H1 (cell line): ENCODE data around the gene HOXB7.

Experiments used
- CBX8 ChIP-seq: fragments of 300-800, 300-1000 bp; sonication (generic); IDR thresholded peaks from 2 replicates; pipeline ENCODE4 v1.7.1; 2016; ENCODE audit warnings: low read depth, low read length, borderline replicate concordance
- GABPA ChIP-seq: IDR thresholded peaks from 2 replicates; pipeline ENCODE4 v1.6.1; 2011; ENCODE audit warnings: mild to moderate bottlenecking, low read length, moderate library complexity, borderline replicate concordance; ENCODE audit not compliant: insufficient read depth
- POLR2AphosphoS5 ChIP-seq: IDR thresholded peaks from 2 replicates; pipeline ENCODE4 v1.6.1; 2011; ENCODE audit warnings: low read depth, low read length
- TAF1 ChIP-seq: IDR thresholded peaks from 2 replicates; pipeline ENCODE4 v1.6.1; 2011; ENCODE audit warnings: mild to moderate bottlenecking, low read depth, low read length
- ZNF274 ChIP-seq: IDR thresholded peaks from 2 replicates; pipeline ENCODE4 v1.7.0; 2012; ENCODE audit warnings: low read length, borderline replicate concordance; ENCODE audit errors: extremely low read depth
- TF ChIP-seq, protein P1 (sequence below), 3 experiments: IDR thresholded peaks; 1 replicate in 2 of 3; 2 replicates in 1 of 3; pipeline versions ENCODE4 v1.5.1 to v1.6.1; 2011; ENCODE audit warnings: low read length in 3 of 3, mild to moderate bottlenecking in 3 of 3, inconsistent platforms in 2 of 3, low read depth in 1 of 3, moderate library complexity in 1 of 3; ENCODE audit not compliant: insufficient read depth in 1 of 3; ENCODE audit errors: control extremely low read depth in 1 of 3
- TF ChIP-seq, protein P2 (sequence below): IDR thresholded peaks from 2 replicates; pipeline ENCODE4 v1.6.1; 2011; ENCODE audit warnings: low read depth, mild to moderate bottlenecking, low read length; ENCODE audit not compliant: insufficient read depth

DNA sequence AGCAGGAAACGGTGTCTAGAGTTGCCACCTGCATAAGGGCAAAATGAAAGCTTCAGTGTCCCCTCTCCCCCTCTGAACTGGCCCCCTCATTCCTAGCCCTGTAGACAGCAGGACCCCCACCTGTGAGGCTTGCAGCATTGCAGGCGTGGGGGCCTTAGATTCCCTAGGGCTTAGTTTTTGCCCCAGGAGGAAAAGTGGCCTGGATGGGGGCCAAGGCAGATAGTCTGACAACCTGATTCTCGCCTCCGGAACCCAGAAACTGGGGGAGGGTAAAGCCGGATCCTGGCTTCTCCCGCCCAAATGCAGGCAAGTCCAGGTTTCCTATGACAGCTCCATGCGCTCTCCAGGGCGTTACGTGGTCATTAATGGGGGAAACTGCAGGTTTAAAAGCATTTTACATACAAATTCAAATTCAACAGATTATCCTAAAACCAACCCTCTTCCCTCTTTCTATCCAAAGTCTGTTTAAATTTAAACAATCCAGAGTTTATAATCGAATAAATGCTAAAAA lies 5.4 kb downstream of the HOXB7 start:
- TF ChIP-seq TAF1 (no peak), GABPA (no peak), POLR2AphosphoS5 (no peak), ZNF274 (no peak), CBX8 (no peak)
- TF ChIP-seq, protein P1, sequence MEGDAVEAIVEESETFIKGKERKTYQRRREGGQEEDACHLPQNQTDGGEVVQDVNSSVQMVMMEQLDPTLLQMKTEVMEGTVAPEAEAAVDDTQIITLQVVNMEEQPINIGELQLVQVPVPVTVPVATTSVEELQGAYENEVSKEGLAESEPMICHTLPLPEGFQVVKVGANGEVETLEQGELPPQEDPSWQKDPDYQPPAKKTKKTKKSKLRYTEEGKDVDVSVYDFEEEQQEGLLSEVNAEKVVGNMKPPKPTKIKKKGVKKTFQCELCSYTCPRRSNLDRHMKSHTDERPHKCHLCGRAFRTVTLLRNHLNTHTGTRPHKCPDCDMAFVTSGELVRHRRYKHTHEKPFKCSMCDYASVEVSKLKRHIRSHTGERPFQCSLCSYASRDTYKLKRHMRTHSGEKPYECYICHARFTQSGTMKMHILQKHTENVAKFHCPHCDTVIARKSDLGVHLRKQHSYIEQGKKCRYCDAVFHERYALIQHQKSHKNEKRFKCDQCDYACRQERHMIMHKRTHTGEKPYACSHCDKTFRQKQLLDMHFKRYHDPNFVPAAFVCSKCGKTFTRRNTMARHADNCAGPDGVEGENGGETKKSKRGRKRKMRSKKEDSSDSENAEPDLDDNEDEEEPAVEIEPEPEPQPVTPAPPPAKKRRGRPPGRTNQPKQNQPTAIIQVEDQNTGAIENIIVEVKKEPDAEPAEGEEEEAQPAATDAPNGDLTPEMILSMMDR (IDR thresholded peaks at IDR 0.05; ENCODE audit: control extremely low read depth in 1 of 3, insufficient read depth in 1 of 3, low read depth in 1 of 3, low read length in 3 of 3) = no peak
- TF ChIP-seq, protein P2, sequence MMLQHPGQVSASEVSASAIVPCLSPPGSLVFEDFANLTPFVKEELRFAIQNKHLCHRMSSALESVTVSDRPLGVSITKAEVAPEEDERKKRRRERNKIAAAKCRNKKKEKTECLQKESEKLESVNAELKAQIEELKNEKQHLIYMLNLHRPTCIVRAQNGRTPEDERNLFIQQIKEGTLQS = no peak
